CMK (cell line): Measurements from ENCODE around the gene SUOX.
"Not testable (repeated sequence)": the region's sequence is repeated elsewhere in the genome, so short reads cannot be mapped to it uniquely, and the experiment has no call there.

Experiments
- DNase-seq: peaks from one replicate; pipeline ENCODE4 v3.0.0-alpha.2; 2010; ENCODE audit warnings: low read depth

The SUOX gene

DNA sequence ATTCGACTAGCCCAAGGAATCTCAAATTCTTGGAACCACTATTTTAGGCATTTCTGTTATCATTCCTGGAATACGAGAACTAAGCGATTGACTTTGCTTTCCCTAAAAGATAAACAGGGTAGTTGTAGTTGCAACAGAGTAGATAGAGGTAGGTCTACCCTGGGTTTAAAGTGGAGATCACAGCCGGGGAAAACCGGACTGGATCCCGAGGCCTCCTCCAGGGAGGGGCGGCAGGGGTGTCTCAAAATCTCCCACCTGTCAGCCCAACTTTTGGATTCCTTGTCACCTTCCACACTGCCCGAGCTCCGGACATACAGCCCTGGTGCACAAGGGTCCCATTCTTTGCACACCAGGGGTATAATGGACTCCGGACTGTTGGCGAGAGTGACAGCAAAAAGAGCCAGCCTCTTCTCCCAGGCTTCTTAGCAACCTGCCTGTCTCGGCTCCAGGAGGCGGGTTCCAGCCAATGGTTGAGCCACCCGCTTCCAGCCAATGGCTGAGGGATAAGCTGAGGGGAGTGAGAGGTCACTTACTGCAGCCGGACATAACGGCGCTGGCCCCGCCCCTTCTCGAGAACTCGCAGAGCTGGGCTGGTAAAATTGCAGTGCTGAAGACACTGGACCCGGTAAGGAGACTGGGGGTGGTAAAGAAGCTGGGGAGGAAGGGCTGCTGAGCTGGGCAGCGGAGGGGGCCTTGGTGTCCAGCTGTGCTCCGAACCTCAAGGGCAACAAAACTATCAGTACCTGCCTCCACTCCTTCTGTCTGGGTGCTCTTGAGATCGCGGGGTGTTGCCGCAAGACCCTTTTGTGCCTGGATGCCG is at the start of gene SUOX:
Gene SUOX, plus strand, starts transcription at position 562 of the 820 bp plus-strand sequence. CDS start 4,946 bp downstream, outside the sequence.
- peak; percentile 91 for DNase-seq

DNA sequence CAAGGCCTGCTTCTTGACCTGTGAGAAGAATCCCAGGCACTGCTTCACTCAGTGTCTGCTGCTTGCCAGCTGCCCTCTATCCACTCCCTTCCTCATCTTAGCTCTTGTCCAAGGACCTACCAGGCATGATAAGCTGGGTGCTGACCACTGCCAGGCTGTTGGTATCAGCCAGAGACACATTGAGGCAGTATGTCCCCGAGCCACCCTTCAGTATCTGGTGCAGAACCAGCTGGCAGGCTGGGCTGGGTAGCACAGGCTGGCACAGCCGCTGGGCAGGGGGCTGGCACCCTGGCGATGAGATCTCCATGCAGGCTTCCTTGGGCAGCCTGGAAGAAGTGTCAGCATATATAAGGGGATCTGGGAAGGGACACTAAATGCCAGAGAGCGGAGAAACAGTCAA is 41.7 kb upstream of the SUOX start:
- DNase-seq = no peak

DNA sequence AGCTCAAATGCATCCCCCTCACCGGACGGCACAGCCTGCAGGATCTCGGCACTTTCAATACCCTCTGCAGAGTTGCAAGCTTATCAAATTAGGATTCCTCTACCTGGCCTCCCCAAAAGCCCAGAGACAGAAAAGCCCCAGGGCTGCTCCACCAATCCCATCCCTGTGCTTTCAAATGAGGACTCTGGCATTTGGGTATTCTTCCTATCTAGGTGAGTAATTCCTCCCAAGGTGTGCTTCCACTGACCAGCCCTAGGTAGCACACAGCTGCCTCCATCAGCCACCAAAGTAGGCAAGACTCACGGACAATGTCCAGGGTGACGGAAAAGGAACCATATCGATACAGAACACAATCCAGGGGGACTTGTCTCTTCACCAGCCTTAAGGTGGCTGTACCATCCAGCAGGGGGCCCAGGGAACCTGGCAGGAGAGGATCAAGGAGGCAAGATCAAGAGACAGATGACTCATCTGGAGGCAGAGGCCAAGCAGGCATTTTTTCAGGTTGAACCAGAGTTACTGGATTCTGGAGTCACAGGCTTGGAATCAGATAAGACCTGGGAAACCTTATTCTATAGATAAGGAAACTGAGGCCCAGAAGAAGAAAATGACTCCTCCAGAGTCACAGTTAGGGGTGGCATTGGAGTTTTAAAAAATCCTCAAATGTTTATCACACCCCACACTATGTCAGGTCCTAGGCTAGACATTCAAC is 41.1 kb upstream of the SUOX start:
- no peak for DNase-seq

DNA sequence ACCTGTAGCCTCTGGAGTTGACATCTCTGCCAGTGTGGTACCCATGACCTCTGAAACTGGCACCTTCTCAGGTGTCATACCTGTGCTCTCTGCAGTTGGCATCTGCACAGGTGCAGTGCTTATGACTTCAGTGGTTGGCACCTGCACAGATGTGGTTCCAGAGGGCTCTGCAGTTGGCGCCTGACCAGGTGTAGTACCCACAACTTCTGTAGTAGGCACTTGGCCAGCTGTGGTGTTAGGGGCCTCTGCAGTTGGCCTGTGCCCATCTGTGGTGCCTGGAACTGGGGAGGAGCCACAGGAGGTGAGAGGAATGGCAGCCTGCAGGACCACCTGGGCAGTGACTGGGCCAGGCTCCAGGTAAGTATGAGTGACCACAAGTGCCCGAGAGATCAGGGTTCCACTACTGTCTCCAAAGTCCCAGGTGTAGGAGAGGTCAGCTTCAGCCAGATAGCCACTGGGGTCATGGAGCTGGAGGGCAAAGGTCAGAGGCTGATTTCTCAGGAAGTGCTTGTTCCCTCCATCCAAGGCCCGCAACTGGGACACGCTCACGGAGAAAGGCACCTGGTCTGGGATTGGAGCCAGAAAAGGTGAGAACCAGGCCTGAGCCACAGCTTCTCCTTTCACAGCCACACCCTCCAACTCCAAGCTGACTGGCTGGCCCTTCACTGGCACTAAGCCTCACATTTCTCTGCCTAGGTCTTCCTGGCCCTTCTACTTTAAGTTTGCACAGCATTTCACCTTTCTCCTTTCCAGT is 39.8 kb upstream of the SUOX start:
- no peak for DNase-seq

DNA sequence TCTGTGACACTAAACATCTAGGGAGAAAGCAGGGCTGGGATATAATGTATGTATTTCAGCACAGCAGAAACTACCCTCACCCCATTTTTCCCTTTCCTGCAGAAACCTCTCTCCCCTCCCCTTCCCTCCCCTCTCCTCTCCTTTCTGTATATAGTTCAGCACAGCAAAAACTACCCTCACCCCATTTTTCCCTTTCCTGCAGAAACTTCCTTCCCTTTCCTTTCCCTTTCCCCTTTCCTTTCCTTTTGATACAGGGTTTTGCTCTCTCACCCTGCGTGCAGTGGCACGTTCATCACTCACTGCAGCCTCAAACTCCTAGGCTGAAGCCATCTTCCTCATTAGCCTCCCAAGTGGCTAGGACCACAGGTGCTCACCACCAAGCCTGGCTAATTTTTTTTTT is 33.3 kb upstream of the SUOX start:
- no peak for DNase-seq

DNA sequence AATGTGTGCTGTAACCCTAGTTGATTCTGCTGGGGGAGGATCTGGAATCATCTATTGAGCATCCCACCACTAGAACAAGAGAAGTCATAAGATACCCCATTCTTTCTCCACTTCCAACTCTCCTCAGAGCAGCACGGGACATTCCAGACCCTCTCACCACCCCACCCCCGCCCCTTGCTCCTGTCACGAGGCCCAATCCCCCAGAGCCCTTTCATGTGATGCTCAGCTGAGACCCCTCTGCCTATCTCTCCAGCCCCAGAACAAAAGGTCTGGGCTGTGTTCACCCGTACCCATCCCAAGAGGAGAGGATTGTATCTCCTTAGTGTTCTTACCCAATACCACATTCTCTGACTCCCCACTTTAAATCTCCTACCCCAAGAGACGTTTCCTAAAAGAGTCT is 31.8 kb upstream of the SUOX start:
- DNase-seq = no peak

DNA sequence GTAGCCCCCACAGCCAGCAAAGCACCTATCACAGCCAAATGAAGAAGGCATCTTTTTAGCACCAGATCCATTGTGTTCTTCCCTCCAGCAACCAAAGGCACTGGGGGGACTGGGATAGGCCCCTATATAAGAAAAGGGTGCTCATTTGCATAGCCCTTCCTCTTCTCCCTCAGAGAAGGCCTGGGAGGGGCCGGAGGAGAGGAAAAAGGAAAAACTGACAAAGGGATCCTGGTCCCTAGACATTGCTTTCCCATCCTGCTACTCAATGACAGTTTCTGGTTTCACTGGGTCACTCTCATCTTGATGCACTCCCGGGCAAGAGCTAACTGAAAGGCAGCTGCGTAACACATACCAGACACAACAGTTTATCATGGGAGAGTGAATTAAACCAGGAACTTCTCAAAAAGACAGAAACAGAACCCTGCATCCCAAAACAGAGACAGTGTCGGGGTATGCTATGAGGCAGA is 31.1 kb upstream of the SUOX start, which contains the start of gene PMEL:
Gene PMEL, minus strand, starts transcription at position 102 of the 467 bp plus-strand sequence. Its CDS starts 31 bp downstream, at position 71.
- no peak for DNase-seq

DNA sequence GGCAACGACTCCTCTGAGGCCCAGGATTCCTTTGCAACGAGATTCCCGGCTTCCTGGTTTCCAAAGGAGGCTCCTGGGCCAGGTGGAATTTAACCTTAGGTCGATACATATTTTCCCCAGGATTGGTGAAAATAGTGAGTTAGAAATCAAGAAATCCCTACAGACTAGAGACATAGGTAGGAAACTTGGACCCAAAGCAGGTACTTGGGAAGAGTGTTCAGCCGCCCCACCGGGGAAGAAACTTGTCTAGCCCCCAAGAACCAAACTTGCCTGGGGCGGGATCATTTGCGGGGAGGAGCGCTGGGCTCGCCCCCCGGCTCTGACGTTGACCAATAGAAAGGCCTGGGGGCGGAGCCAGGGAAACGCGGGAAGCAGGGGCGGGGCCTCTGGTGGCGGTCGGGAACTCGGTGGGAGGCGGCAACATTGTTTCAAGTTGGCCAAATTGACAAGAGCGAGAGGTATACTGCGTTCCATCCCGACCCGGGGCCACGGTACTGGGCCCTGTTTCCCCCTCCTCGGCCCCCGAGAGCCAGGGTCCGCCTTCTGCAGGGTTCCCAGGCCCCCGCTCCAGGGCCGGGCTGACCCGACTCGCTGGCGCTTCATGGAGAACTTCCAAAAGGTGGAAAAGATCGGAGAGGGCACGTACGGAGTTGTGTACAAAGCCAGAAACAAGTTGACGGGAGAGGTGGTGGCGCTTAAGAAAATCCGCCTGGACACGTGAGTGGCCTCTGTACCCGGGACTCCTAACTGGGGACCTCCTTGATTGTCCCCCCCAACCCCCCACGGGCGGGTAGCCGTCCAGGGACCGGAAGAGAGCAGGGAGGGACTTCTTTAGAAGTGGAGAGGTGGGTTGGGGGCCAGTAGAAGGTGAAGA is 30.4 kb upstream of the SUOX start, which contains the start of gene CDK2:
Gene CDK2, plus strand, starts transcription at position 423 of the 874 bp plus-strand sequence. Its CDS starts 179 bp downstream, at position 602.
- peak; percentile 54 for DNase-seq

DNA sequence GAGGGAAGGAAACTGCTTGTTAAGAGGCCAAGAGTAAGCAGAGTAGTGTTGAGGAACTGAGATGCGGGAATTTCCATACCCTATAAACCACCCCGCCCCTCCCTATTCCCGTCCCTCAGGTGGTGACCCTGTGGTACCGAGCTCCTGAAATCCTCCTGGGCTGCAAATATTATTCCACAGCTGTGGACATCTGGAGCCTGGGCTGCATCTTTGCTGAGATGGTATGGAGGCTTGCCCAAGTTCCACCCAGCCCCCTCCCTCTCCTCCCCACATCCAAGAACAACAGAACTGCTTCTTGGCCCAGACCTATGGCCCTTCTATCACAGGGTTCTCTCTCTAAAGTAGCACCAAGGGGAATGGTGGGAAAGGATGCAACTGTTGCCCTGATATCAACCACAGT is 27.7 kb upstream of the SUOX start:
- DNase-seq = no peak

DNA sequence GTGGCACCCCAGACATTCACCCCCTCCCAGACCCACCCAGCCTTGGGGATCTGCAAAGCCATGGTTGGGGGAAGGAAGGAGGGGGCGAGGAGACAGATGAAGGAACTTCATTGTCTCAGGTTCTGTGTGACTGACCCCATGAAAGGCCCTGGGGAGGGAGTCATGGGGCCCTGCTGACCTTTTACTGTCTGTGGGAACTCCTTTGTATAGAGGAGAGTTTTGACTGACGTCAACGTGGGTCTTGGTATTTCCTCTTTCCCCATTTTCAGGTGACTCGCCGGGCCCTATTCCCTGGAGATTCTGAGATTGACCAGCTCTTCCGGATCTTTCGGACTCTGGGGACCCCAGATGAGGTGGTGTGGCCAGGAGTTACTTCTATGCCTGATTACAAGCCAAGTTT is 26.3 kb upstream of the SUOX start:
- no peak for DNase-seq

DNA sequence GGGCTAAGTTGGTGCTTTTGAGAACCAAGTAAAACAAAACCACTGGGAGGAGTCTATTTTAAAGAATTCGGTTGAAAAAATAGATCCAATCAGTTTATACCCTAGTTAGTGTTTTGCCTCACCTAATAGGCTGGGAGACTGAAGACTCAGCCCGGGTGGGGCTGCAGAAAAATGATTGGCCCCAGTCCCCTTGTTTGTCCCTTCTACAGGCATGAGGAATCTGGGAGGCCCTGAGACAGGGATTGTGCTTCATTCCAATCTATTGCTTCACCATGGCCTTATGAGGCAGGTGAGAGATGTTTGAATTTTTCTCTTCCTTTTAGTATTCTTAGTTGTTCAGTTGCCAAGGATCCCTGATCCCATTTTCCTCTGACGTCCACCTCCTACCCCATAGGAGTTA is 25.0 kb upstream of the SUOX start:
- DNase-seq = no peak

DNA sequence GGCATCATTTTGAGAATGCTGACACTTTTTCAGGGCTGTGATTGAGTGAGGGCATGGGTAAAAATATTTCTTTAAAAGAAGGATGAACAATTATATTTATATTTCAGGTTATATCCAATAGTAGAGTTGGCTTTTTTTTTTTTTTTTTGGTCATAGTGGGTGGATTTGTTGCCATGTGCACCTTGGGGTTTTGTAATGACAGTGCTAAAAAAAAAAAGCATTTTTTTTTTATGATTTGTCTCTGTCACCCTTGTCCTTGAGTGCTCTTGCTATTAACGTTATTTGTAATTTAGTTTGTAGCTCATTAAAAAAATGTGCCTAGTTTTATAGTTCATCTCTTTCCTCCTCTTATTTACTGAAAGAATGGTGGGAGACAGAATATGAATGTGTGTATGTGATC is 24.6 kb upstream of the SUOX start:
- no peak for DNase-seq

DNA sequence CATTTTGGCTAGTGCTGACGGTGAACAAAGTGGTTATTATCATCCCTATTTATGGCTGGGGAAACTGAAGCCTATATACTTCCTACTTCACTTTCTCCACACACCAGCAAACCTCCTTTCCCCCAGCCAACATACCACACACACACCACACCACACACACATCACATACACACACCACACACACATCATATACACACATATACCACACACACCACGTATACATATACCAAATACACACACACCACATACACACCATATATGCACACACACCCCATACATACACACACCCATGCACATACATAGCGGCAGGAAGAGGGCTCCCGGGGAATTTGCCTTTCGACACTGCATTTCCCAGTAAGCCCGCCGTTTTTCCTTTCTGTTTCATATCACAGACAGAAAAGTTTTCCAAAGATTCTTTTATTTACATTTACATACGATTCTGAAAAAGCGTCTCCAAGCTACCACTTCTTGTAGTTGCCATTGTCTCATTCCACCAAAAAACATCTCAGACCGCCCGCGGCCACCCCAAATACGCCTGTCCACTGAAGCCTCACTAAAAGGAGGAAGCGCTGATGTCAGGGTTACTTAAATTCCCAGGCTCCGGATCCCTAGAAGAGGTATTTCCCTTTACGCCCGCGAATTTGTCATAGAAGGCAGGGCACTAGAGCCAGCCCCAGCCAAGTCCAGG is 24.0 kb upstream of the SUOX start:
- peak; percentile 26 for DNase-seq

DNA sequence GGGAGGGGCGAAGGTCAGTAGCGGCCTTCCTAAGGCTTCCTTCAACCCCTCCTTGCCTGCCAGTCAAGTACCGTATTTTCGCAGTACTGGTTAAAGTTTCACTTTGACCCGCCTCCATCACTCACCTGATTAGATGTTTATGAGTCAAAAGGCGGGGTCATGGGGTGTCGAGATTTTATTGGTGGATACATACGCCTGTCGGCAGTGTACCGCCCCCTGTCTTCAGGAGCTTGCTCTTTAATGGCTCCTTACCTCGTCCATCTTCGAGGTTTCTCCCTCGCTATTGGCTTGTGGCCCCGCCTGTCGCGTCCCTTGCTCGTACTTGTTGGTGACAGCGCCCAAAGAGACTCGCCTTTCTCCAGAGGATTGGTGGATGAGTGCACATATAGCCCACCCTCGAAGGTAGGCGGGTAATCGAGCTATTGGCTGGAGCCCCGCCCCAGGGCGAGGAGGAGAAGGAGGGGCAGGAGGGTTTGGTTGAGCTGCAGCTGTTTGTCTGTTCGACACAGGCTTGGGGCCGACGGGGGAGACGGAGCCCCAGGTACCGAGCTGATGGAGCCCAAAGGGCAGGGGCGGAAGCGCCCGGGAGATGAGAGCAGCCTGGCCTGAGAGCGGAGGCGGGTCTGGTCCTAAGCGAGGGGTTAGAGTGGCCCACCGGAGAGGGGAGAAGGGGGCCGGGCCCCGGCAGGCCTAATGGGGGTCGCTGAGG is 23.3 kb upstream of the SUOX start, which contains the start of gene RAB5B:
Gene RAB5B, plus strand, starts transcription at position 480 of the 709 bp plus-strand sequence. CDS start 12,883 bp downstream, outside the sequence.
- peak; percentile 98 for DNase-seq

DNA sequence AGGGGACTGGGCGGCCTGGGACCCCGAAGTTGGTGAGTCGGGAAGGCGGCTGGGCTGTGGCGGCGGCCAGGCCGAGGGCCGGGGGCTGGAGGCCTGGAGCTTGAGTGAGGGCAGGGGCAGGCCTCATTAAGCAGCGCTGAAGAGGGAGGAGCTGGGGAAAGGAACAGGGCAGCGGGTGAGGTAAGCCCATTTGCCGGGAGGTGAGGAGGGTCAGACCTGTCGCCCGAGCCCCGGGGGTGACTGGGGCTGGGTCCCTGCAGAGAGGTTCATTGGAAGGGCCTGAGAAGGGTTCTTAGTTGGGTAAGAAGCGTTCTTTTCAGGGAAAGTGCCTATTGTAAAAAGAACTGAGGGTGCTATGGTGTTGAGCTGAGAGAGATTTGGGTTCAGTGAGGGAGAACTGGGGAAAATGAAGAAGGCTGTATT is 22.8 kb upstream of the SUOX start:
- DNase-seq = no peak

DNA sequence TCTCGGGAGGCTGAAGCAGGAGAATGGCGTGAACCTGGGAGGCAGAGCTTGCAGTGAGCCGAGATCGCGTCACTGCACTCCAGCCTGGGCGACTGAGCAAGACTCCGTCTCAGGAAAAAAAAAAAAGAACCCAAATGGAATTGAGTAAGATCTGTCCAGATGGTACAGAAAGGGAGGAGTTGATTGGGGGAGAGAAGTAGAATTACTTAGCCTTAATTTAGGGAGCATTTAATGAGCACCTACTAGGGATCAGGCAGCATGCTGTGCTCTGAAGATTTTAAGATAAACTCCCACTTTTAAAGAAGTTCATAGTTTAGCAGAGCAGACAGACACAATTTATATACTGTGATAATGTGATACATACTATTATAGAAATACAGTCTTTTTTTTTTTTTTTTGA is 18.7 kb upstream of the SUOX start:
- no peak for DNase-seq

DNA sequence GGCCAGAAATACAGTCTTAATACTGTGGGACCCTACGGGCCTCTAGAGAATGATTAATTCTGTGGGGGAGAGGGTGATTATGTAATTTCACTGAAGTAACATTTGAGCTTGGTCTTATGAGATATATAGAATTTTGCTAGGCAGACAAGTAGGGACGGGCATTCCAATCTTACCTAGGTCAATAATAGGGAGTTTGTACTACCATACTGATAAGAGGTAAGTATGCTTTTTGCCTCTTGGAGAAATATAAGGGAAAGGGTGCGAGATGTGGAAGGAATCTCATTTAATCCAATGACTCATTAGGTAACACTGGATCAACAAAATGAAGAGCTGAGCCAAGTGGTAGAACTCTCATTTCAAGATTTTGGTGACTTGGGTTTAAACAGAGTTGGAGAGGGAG is 18.0 kb upstream of the SUOX start:
- no peak for DNase-seq

DNA sequence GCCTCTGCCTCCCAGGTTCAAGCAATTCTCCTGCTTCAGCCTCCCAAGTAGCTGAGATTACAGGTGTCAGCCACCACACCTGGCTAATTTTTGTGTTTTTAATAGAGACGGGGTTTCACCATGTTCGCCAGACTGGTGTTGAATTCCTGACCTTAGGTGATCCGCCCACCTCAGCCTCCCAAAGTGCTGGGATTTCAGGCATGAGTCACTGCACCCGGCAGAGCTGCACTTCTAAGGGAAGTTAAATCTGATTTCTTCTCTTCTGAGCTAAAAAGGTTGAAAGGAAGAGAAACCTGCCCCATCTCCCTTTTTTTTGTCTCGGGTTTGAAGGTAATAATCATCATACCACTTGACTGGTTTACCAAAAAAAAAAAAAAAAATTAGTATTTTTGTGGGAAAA is 15.2 kb upstream of the SUOX start:
- DNase-seq = not testable (repeated sequence)

DNA sequence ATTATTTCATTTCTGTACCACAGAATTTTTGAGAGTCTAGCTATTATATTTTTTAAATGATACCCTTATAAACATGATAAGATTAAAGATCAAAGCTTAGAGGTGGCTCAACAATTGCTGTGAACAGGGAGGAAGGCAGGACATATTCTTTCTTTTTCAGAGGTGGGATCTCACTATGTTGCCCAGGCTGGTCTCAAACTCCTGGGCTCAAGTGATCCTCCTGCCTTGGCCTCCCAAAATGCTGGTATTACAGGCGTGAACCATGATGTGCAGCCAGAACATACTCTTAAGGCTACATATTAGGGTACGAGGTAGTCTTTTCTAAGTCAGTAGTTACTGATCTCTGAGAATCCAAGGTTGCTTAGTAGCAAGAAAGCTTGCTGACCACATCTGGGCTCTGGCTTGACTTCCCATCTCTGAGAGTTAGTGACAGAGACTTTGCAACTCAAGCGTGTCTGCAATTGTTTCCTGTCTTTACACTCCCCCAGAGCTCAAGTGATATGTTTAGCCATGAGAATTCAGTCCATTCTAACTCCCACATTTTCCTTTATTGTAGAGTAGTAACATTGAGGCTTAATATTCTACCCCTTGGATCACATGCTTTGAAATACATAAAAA is 14.6 kb upstream of the SUOX start:
- DNase-seq = peak; percentile 35
